SKM-1 (cell line): Measurements from ENCODE around the gene SCARF2.
"Not testable (repeated sequence)": the region's sequence is repeated elsewhere in the genome, so short reads cannot be mapped to it uniquely, and the experiment has no call there.

ENCODE experiments used
- DNase-seq: peaks from one replicate; lab custom pipeline; 2025; ENCODE audit not compliant: unreplicated experiment; lab: John Stamatoyannopoulos, UW

SCARF2 gene

DNA sequence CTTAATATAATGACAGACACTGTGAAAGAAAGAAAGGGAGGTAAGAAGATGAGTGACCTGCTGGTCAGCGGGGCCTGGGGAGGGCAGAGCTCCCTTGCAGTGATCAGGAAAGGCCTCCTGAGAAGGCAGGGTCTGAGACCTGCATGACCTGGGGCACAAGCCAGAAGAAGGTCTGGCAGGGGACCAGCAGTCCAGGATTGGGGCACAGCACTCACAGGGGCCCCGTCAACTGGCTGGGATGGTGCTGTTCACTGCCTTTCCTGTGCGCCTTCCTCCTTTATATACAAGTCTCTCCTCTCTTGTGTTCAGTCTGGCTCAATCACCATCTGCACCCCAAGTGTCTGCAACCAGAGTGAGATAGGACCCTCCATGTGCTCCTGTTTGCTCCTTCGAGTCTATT is 22.2 kb upstream of the SCARF2 start:
- DNase-seq, result no peak

DNA sequence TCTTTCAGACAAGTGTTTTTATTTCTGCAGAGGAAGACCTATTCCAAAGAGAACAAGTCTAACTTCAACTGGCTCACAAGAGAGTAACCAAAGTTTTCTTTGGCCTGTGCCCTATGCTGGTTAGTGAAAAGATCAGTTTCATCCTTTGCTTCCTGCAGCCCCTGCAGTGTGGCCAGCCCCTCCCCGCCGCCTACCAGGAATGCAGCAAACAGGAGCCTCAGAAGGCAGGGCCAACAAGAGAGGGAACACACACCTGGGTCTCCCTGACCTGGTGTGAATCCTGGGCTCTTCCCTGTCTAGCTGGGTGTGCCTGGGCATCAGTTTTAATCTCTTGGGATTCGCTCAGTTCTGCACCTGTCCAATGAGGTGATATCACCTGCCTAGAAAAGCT is 21.5 kb upstream of the SCARF2 start:
- no peak for DNase-seq

DNA sequence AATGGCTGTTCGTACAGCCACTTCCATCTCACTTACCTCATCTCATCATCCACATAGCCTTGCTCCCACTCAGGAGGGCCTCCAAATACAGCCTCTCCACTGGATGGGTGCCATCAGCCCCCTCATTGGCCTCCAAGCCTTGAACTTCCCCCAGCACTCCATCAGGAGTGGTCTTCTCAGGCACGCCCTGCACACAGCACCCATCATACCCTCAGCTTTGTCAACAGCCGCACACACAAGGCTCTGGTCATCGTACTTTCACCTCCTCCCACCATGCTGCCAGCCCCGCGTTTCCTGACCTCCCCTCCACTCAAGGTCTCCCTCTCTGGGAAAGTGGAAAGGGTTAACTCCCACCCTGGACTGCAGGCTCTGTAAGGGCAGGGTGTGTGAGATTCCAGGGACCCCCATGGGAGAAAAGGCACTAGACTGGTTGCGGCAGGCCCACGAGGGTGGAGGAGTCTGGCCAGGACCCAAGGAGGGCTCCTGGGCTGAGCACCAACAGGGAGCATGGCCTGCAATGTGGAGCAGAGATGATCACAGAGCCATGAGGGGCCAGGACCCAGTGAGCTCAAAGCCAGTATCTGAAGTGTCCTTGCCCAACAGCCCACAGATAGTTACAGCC is 21.0 kb upstream of the SCARF2 start:
- DNase-seq, result no peak

DNA sequence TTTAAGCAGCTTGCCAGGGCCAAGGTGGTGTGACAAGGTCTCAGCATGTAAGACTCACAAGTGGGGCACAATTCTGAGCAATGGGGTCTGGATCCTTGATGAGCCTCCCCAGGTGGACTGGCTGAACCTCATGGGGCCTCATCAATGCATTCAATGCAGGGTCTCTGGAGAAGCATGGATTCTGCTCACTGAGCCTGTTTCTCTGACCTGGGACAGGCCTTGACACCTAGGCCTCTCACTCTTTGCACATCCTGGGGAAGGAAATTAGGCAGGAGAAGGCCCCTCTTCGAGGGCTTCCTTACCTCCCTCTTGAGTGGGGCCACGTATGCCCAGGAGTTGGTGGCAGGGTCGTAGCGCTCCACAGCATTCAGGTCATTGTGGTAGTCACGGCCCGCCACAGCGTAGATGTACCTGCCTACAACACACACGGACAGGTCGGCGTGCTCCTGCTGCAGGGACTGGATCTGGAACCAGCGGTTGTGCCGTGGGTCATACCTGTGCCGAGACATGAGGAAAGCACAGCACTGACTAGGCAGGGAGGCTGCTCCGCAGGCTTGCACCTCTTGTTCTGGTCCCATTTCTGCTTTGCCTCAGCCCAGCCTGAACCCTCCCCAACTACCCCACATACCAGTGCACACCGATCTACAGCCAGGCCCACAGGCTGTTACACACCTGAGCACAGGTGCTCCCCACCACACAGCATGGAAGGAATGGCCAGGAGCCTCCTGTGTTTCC is 20.0 kb upstream of the SCARF2 start:
- DNase-seq, result no peak

DNA sequence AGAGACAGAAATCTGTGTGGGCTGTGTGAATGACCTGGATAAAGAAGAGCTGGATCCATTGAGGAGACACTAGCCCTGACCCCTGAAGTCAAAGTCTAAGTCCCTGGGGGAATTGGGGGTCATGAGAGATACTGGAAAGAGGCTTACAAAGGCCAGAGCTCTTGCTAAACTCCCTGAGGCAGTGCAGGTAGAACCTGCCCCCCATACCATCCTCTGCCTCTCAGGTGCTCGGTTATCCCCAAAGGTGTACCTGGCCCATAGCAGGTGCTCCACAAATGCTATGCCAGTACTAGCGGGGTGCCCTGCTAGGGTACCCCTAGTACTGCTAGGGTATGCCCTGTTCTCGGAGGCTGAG is 19.1 kb upstream of the SCARF2 start:
- no peak for DNase-seq

DNA sequence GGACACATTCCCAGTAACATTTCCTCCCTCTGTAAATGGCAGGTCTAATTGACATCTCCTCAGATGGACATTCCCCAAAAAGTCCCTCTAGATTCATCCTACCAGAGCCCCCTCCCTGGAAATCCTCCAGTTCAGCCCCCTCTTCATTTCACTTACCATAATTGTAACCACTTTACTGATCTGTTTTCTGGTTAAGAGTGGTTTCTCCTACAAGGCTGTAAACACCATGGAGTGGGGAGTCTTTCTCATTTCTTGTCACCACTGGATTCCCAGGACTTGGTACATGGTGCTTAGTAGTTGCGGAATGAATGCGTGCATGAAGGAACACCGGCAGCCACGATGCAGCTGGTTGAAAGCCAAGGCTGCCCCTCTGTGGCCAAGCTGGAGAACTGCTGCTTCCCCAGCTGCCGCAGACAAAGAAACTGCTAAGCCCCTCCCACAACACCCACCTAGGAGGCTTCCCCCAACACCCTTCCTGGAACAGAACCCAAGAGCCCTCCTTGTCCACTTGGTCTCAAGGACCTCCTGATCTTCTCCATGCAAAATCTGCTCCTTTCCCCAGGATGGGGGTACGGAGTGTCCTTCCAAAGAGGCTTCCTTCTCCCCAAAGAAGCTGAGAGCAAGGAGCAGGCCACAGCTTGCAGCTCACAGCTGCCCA is 18.6 kb upstream of the SCARF2 start:
- DNase-seq, result peak; percentile 77

DNA sequence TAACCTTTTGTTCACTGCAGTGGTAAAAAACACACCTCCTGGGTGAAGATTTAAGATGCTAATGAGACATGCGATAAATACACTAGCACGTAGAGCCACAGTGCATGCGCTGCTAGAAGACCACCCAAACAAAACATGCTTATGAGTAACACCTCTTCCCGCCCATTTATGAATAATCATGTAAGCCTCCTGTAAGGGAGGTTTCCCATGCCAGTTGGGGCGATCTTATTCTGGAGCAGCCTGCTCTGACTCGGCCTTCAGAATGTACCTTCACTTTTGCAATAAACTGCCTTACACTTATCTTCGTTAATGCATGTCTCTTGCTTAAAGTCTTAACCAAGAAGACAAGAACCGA is 18.1 kb upstream of the SCARF2 start:
- no peak for DNase-seq

DNA sequence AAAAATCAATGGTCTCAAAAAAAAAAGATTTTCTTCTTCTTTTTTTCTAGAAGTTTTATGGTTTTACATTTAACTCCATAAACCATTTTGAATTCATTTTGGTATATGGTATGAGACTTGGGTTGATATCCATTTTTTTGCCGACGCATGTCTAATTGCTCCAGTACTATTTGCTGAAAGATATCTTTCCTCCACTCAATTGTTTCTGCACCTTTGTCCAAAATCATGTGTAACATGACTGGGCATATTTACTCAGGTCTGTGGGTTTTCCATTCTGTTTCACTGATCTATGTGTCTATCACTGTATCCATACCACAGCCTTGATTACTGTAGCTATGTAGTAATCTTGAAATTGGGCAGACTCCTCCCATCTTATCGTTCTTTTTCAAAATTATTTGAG is 15.6 kb upstream of the SCARF2 start:
- DNase-seq, result no peak

DNA sequence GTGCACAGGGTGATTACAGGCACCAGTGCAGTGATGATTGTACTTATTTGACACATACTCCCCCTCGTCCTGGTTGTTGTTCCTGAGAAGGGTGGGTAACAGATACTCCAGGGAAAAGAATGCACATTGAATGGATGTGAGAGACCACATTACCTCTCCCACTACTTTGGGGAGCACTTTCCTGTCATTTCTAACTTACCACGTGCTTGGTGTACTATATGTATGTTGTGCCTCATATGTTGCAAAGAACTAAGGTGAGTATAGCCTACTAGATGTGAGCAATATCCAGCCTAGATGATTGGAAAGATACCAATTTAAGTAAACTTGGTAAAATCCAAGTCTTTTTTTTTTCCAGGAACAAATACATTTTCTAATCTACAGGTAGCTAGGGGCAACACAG is 14.3 kb upstream of the SCARF2 start:
- DNase-seq, result no peak

DNA sequence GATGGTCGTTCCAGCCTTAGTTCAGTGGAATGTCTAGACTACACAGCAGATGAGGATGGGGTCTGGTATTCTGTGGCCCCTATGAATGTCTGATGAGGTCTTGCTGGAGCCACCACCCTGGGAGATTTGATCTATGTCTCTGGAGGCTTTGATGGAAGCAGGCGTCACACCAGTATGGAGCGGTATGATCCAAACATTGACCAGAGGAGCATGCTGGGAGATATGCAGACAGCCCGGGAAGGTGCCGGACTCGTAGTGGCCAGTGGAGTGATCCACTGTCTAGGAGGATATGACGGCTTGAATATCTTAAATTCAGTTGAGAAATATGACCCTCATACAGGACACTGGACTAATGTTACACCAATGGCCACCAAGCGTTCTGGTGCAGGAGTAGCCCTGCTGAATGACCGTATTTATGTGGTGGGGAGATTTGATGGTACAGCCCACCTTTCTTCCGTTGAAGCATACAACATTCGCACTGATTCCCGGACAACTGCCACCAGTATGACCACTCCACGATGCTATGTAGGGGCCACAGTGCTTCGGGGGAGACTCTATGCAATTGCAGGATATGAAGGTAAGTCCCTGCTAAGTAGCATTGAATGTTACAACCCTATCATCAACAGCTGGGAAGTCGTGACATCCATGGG is 13.6 kb upstream of the SCARF2 start:
- not testable (repeated sequence) for DNase-seq

DNA sequence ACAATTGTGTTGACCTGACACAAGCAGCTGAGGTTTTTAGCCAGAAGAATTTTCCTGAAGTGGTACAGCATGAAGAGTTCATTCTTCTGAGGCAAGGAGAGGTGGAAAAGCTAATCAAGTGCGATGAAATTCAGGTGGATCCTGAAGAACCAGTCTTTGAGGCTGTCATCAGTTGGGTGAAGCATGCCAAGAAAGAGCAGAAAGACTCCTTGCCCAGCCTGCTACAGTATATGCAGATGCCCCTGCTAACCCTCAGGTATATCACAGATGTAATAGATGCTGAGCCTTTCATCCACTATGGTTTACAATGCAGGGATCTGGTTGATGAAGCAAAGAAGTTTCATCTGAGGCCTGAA is 12.9 kb upstream of the SCARF2 start:
- no peak for DNase-seq

DNA sequence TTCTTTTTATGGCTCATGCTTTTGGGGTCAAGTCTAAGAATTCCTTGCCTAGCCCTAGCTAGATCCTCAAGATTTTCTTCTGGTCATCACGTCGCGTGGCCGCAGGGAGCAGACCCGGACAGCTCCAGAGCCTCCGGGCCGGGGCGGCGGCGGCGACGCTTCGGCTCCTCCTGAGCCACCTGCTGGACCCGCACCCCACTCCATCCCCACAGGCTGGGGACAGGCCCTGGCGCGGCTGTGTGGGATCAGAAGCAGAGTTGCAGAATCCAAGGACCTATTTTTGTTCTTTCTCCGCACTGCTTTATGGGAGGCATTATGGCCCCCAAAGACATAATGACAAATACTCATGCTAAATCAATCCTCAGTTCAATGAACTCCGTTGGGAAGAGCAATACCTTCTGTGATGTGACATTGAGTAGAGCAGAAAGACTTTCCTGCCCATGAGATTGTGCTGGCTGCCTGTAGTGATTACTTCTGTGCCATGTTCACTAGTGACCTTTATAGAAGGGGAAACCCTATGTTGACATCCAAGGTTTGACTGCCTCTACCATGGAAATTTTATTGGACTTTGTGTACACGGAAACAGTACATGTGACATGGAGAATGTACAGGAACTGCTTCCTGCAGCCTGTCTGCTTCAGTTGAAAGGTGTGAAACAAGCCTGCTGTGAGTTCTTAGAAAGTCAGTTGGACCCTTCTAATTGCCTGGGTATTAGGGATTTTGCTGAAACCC is 12.4 kb upstream of the SCARF2 start:
- DNase-seq, result no peak

DNA sequence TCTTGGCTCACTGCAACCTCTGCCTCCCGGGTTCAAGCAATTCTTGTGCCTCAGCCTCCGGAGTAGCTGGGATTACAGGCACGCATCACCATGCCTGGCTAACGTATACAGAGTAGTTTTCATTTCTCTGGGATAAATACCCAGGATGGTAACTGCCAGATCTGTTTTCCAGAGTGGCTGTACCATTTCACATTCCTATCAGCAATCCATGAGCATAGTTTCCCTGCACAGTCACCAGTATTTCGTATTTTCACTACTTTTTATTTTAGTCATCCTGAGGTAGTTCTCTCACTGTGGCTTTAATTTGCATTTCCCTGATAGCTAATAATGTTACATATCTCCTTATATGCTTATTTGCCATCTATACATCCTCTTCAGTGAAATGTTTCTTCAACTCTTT is 11.0 kb upstream of the SCARF2 start:
- no peak for DNase-seq

DNA sequence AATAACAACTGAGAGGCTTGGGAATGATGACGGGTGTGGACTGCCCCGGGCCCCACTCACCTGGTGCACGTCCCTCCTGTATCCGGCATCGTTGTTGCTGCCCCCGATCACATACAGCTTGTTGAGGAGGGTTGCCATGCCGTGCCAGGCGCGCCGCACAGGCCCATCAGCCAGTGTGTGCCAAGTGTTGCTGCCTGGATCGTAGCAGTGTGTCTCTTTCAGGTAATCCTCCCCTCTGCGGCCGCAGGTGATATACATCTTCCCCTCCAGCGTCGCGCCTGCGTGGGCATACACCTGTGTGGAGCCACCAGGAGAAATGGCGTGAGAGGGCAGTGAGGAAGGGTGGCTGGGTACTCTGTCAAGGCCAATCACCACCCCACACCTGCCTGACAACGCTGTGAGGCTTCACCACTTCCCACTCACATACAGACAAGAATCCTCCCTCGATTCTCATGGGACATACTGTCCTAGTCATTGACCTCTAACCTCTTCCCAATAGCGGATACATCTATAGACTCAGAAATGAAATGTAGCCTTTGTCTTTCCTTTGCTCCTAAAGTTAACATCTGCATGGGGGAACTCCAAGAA is 8.9 kb upstream of the SCARF2 start:
- no peak for DNase-seq

DNA sequence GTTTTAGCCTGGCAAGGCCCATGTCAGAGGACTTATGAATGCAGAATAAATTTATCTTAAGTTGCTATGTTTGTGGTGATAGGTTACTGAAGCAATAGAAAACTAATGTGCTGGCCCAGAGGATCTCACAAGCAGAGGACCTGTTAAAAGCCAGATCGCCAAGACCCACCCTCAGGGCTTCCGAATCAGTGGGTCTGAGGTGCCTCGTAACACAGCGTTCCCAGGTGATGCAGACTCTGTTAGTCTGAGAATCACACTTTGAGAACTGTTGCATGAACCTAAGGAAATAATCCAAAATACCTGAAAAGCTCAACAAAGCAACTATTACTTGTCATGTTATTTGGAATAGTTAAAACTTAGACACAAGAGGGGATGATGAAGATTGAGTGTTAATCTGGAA is 6.7 kb upstream of the SCARF2 start:
- DNase-seq, result no peak

DNA sequence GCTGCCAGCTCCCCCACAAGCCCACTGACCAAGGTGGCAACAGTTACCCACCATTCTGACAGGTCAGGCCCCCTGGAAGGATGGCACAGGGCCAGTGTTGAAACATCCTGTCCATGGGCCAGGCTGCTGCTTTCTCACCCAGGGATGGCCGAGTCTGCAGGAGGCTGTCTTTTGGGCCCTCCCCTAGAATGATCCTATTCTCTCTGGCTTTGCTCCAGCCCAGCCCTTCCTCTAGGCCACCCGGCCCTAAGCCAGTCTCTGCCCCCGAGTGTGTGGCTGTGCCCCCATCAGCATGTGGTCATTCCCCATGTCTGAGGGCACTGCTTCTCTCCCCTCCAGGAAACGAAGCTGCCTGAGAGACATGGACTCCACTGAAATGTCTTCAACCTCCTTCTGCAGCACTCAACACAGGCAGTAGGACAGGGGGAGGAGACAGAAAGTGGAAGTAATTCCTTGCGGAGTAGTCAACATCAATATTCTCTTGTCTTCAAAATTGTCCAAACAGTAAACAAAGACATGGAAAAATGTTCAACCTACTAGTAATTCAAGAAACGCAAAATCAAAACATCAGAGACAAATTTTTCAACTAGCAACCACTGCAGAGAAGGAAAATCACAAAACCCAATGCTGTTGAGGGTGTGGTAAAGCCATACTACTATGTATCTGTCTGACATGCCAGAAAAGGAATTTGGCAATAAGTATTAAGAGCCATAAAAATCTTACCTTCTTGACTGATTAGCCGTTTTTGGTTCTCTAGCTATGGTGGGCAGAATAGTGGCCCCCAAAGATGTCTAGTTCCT is 5.1 kb upstream of the SCARF2 start:
- DNase-seq, result no peak

DNA sequence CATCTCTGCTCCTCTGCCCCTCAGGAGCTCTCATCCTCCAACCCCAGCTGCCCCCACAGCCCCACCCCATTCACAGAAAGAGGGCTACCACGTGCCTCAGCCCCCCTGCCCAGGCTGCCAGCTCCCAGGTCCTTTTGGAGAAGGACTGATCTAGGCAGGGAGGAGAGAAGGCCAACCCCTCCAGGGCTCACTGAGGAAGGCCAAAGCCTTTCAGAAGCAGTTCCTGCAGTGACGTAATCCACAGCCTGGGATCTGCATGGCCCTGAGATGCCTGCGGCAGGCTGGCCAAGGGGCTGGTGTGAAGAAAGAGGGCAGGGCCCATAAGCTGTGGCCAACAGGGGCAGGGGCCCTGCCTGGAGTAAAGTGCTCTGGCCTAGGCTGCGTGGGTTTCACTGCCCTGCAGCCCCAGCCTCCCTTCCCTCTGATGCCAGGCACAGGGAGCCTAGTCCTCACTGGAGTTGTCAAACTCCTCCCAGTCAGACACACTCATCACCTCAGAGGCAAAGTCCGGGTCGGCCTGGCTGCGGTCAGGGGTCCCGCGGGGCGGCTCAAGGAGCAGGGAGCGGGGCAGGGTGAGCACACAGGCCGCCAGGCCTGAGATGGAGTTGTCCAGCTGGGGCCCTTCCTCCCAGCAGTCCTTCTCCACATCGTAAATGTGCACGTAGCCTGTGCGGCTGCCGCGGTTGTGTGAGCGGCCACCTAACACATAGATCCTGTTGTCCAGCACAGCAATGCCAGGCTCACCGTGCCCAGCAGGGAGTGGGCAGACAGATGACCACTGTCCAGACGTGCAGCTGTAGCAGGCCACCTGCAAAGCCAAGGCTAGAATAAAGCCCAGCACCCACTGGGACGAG is 4.2 kb upstream of the SCARF2 start:
- no peak for DNase-seq

DNA sequence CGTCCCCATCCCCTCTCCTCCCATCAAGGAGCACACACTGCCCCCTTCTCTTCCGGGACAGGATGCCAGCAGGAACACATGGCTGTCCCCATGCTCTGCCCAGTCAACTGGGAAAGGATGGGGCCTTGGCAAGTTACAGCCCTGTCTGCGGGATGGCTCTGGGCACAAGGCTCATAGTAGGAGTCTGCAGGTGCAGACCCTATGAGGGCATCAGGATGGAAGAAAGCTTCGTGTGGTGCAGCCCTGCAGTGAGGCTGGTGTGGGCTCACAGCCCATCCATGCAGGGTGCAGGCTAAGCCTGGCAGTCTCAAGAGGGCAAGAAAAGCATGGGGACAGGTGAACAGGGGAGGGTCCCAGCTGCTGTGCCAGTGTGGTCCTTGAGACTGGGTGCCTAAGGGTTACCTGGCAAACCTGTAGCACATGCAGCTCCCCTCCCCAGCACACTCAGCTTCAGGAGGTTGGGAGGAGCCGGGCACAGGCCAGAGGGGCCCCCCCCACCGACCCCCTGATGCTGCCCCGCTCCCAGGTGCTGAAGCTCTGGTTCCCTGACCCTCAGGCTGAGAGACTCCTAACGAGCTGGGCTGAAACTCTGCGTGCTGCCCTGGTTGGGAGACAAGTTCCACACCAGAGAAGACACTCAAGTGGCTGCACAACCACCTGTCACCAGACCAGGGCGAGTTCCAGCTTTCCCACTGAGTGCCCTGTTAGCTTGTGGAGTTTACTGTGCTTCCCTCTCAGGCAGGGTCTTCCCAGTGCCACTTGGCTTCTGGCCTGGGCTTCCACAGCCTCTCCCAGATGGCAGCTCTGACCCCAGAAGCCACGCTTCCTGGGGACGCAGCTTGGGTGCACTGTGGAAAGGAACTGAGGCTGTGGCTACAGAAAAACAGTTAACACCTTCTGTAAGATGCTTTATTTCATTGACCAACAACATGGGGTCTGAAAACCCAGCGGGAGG is 3.3 kb upstream of the SCARF2 start:
- no peak for DNase-seq
